Suppressor macrophage treated with lipopolysaccharide for 4 hours (primary cell): ENCODE results near the gene HACE1.

ENCODE experiments used
- DNase-seq: peaks from one replicate; pipeline ENCODE4 v3.0.0-alpha.2; 2020

The HACE1 gene

DNA sequence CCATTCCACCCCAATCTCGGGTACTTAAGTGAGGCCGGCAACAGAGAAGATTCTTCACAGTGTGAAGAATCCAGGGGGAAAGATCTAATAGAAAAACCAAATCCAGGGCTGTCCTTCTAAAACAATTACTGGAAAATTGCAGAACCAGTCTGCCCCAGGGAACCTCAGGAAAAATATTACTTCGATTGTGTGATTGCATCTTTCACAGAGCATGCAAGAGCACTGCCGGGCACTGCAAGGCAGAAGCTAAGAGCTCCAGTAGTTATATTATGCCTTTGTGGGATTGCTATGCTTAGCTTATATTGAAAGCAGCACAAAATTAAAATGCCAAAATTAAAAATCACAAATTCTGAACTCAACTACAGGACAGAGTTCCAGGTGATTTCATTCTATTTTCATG is 175.9 kb downstream of the HACE1 start:
- no peak for DNase-seq

DNA sequence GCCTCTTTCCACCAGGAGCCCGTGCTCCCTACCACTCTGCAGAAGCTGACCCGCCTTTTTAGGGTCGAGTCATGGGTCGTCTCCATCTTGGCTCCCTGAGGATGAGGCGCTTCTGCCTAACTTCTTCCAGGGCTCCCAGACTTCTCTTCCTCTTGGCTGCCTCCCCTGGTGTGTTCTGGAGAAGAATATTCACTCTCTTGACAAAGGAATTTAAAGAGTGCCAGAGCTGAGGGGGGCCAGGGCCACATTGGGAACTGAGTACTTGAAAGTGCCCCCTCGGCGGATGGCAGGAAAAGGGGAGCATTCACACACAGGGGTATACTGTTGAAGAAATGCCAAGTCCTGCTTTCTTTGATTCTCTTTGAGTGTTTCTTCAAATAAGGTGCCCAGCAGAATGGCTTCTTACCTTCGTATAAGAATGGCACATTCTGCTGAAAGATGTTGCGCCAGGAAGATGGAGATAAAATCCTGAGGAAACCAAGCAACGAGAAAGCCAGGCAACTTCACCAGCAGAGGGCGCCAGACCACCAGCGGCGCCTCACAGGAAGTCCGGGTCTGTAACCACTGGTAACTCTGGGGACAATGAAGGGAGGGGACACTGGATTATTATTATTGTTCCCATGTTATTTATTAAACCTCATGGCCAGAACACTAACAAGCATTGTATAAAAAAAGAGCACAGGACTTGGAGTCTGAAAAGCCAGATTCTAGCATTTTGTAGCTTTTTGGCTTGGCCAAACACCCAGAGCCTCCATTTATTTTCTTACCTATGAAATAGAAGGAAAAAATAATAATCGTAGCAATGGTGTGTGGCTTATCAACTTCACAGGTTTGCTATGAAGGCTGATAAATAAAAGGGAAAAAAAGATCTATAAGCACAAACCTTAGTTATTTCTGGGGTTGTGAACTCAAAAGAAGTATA is 176.7 kb downstream of the HACE1 start:
- DNase-seq = peak; percentile 66

DNA sequence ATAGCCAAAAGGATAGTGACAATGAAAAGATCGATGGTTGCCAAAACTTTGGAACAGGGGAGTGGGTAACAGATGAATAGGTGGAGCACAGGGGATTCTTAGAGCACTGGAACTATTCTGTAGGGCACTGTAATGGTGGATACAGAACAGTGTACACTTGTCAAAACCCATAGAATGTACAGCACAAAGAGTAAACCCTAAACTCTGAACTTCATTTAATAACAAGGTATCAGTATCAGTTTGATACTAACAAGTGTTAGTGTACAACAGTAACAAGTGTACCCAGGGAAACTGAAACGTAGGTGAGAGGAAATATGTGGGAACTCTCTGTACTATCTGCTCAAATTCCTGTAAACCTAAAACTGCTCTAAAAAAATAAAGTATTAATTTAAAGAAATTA is 179.2 kb downstream of the HACE1 start:
- no peak for DNase-seq

DNA sequence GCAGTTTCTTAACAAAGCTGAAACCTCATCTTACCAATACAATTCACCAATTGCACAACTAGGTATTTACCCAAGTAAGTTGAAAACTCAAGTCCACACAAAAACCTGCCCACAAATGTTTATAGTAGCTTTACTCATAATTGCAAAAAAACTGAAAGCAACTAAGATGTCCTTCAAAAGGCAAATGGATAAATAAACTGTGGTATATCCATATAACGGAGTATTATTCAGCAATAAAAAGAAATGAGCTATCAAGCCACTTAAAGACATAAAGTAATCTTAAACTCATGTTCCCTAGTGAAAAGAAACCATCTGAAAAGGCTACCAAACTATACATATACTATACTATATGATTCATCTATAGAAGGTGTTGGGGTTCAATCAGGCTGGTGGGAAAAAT is 179.7 kb downstream of the HACE1 start:
- no peak for DNase-seq
